HUDEP-2 (cell line): ENCODE data around the gene RAB27B.
"Not testable (repeated sequence)": the region's sequence is repeated elsewhere in the genome, so short reads cannot be mapped to it uniquely, and the experiment has no call there.

Experiments used
- DNase-seq, 76 experiments: peaks; one replicate each; lab custom pipeline; 2025; ENCODE audit not compliant: unreplicated experiment in 76 of 76; lab: John Stamatoyannopoulos, UW

The RAB27B gene, protein sequence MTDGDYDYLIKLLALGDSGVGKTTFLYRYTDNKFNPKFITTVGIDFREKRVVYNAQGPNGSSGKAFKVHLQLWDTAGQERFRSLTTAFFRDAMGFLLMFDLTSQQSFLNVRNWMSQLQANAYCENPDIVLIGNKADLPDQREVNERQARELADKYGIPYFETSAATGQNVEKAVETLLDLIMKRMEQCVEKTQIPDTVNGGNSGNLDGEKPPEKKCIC

DNA sequence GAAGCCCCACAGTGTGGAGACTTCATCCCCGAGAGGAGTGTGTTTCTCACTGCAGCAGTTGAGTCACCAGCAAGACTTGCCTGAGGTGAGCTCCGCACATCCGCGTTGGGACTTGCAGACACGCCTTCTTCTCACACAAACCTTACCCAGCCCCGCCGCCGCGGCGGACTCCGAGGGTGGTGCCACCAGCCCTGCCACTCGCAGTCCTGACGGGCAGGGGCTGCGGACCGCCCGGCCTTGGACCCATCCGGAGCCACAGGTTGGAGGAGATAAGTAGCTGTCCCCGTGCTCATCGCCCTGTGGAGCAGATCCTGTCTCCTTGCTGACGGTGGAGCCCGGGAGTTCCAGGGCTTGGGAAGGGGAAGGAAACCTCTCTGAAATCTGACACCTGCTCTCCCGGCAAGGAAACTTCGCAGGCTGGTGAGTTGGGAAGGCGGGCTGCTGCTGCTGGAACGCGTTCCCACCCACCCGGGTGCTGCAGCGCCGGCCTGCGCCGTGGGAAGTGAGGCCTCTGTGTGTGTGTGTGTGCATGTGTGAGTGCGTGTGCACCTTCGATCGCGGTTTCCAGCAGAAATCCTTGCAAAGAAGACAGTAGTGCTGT, at the start of gene RAB27B:
TSS of gene RAB27B (plus strand) at position 197 of the 601 bp plus-strand sequence. CDS start 49,109 bp downstream, outside the sequence.
- DNase-seq, result peak in 47 of 76 experiments; percentile 1 to 72 (median 29)

DNA sequence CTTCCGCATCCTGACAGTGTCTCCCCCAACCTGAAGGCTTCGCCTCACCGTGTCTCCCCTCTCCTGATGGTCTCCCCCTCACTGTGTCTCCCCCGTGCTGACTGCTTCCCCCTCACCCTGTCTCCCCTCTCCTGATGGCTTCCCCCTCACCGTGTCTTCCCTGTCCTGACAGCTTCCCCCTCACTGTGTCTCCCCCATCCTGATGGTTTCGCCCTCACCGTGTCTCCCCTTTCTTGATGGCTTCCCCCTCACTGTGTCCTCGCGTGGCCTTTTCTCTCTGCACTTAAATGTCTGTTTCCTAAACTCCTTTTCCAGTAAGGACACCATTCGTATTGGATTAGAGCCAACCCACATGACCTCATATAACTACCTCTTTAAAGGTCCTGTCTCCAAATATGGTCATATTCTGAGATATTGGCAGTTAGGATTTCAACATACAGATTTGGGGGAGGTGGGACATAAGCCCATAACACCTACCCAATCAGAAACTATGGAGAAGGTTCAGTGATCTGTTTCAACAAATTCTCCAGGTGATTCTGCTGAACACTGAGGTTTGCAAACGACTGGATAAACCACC, 47.9 kb upstream of the RAB27B start:
- no peak for DNase-seq

DNA sequence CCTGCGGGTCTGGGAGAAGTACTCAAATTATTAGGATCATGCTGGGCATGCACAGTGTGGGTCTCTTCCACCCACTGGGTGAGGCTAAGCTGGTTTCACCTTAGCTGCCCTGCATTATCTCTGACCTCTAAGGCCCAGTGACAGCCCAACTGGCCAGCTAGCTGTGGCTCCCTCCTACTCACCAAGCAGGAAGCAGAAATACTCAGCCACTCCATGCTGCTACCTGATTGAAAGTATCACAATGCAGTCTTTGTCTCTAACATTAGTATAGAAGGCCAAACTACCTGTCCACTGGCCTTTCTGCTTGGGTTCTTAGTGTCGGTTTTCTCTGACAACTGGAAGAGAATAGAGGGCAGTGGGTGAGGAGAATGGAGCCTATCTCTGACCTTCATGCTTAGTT, 47.3 kb upstream of the RAB27B start:
- no peak for DNase-seq

DNA sequence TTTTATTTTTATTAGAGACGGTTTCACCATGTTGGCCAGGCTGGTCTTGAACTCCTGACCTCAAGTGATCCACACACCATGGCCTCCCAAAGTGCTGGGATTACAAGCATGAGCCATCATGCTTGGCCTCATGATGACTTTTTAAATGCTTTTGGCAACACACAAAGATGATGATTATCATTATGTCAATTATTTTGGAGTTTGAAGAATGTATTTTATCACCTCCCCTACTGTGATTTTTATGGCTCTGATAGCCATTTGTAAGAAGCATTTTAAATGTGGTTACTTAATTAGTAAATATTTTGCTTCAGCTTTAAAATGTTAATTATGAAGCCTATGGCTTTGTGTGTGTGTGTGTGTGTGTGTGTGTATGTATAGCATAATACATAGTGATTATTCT, 45.1 kb upstream of the RAB27B start:
- no peak for DNase-seq

DNA sequence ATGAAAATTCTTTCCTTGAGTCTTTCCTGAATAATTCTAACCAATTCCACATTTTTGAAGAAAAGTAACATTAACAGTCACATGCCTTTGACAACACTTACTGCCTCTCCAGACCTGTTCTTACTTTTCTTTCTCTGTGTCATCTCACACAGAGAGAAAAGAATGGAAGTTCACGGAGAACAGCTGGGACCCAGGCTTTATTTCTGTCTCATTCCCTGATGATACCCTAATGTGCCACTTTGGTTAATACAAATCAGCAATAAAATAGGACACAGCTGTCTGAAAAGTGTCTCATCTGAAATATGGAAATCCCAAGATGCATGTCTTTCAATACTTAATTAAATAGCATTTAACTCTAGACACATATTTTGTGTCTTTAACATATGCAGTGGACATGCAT, 42.1 kb upstream of the RAB27B start:
- DNase-seq, result no peak

DNA sequence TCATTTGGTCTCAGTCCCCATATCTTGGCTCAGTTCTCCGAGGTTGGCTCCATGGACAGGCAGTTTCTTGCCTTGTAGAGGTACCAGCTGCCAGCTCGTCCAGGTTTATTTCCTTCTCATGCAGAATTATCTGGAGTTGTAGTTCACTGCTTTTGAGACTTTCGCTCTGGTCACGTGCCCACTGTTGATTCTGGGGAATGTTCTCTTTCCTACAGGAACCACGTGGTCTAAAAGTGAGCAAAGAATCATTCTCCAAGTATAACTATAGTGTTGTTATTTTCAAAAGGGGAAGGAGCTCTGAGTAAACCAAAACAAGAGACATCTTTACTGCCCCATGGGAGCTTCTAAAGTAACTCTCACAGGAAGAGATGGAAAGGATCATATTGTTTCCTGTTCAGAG, 41.2 kb upstream of the RAB27B start:
- no peak for DNase-seq

DNA sequence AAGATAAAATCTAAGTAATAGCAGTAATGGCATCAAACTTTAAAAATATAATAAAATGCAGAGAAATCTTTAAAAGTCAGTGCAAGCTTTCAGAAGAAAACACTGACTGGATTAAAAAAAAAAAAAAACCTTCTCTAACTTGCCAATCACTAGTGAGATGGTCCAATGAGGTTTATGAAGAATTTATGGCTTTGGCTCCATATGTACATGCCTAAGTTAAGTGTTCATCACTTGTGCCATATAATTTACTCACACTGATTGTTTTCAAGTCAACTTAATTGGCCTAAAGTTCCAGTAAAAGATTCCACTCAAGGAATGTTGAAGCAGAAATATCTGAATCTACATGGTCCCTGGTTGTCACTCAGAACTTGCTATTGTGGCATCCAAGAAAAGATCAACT, 40.7 kb upstream of the RAB27B start:
- DNase-seq, result no peak

DNA sequence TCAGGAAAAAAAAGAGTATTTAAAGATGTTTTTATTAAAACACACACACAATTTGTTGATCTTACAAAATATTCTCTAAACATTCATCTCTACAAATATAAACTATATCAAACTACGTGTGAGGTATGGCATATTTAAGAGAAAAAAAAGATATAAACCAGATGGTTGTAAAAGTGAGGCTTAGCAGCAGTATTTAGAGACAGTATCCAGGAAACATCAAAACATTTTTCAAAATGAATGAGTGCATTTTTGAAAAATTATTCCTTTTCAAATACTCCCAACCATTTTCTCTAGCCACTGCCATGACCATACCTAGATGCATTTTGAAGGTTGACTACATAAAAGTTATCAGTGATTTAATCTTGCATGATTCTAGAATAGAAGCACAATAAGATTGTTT, 38.2 kb upstream of the RAB27B start:
- no peak for DNase-seq

DNA sequence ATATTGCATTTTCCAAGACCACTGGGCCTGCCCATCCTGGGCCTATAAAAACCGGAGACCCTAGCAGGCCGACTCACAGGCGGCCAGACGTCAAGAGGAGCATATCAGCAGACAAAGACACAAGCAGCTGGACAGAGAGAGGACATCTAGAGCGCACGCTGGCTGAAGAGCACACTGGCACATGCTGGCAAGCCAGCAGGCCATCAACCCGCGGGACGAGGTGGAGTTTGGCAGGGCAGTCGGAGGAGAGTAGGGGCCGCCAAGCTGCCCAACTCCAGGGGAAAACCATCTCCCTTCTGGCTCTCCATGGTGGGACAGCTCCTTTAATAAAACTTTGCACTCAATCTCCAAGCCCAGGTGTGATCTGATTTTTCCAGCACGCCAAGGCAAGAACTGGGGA, 36.6 kb upstream of the RAB27B start:
- DNase-seq, result no peak

DNA sequence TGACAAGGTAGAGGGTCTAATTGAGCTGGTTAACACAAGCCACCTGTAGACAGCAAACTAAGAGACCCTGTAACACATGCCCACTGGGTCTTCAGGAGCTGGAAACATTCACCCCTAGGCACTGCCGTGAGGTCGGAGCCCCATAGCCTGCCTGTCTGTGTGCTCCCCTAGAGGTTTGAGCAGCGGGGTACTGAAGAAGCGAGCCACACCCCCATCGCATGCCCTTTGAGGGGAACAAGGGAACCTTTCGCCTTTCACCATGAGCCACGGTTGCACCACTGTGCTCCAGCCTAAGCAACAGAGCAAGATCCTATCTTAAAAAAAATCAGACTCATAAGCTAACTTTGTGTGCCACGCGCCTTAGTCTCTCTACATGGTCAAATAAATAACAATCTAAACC, 36.2 kb upstream of the RAB27B start:
- no peak for DNase-seq

DNA sequence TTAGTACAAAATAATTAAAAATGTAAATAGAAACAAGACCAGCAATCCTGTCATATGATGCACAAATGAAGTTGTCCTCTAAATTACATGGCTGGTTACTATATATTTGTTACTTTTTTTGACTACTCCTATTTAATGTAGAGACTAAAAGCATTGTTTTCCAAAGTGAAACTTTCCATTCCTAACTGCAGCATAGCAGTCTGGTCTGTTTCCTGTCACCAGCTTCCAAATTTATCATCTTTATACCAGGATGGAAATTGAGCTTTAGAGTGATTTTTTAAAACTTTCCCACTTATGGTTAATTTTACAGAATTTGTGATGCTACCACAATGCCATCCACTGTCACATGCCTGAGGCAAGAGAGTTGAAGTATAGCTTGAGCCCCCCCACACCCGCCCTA, 33.5 kb upstream of the RAB27B start:
- no peak for DNase-seq

DNA sequence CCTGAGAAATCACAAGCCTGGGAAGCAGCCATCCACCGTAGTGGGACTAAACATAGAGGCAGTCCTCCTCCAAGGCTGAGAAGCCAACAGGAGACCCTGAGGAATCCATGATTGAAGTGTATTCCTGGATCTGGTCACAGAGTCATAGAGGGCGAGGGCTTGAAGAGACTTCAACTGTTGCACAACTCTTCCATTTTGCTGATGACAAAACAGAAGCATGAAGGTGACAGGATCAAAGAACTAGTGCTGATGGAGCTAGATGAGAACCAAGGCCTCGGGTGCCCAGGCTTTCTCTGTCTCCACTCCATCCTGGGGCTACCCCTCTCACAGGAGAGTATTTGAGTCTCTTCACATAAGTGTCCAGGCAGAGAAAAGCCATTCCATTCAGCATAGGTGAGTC, 30.1 kb upstream of the RAB27B start:
- no peak for DNase-seq

DNA sequence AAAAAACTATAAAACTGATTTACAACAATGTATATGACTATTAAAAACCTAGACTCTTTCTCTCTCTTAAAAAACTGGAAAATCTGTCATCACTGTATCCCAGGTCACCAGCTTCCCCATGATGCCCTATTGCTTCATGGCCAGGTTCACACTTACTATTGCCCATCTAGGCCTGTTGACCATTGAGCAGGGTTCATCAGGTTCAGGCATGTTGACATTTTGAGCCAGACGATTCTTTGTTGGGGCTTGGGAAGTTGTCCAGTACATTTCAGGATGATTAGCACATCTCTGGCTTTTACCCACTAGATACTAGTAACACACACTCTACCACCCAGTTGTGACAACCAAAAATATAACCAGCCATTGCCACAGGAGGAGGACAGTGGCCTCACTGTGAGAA, 26.9 kb upstream of the RAB27B start:
- DNase-seq, result no peak

DNA sequence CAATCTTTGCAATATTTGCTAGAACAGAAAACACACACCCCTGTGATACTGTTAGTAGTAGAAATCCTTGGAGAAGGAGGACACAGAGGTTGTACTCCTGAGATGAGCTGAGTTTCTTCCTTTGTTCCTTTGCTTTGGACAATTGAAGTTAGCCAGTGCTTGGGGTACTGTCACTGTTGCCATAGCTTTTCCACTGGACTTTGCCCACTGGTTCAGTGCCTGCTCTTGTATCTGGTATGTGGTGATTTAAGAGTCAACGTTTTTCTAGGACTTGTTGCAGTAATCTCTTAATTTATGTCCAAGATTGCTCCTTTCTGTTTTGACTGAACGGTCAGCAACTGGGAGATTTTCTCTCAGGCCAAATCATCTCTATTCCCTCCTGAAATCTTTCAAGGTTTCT, 26.1 kb upstream of the RAB27B start:
- no peak for DNase-seq

DNA sequence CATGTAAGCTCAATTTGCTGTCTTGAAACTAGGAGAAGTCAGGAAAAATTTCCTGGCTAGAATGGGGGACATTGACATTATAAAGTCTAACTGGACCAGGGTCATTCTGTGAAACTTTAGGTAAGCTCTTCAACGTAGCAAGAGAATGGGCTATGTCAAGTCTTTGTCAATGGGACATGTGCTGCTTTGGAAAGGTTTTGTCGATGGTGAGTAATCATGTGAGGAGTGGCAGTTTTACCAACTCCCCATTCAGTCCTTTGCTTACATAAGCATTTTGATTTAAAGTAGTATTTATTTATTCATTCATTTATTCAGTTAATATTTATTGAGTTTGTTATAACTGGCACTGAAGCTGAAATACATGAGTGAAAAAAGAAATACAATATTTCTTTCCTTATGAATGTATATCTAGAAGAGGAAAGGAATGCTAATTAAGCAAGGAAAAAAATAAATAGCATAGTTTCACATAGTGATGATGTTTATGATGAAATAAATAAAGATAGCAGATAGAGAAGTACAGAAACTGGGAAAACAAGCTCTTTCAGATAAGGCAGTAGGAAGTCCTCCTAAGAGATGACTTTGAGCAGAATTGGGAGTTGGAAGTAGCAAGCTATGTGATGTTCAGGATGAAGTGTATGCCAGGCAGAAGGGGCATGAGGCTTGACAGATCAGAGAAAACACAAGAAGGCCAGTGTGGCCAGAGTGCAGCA, 25.4 kb upstream of the RAB27B start:
- DNase-seq, result no peak

DNA sequence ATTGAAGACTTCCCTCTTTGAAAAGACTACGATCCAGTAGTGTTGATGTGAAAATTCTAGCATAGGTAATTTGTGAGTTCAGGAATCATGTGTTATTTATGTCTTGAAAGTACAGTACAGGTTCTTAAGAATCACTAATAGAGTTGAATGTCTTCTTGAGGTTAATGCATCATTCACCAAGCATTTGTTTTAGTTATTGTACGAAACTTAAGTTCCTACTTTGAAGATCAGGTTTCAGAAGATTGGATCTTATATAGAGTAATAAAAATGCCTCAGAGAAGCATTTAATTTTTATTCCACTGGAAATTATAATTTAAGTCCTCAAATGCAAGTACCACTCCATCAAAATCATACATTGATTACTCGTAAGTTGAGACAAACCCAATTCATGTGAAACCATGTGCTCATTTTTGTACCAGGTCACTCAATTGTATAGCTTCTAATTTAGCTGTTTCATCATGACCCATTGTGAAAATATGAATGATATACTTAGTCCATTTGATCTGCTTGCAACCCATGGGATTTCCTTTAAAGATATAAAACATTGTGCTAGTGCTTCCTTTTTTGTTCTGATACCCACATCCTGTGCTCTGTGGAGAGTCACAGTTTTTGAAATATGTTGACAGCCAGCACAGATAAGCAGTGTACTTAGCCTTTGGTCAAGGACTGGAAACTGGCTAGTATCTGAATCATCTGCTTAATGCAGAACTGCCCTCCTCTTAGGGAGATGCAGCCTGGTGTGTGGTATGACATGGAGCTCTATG, 22.5 kb upstream of the RAB27B start:
- peak in 26 of 76 experiments; percentile 4 to 86 (median 58) for DNase-seq

DNA sequence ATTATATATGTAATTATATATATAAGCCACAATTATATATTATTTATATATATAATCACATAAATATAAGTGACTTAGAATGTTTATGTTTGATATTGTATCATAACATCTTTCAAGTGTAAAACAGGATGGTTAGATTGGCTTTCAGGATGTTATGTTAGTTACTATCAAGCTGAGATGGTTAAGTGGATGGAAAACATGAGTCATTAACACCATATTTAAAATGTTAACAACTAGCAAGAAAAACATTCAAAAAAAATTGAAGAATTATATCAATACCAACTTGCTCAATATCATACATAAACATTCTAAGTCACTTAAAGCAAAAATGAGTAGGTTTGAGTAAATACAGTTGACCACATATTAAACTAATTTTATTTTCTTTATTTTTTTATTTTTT, 21.8 kb upstream of the RAB27B start:
- DNase-seq, result peak in 1 of 76 experiments; percentile 26

DNA sequence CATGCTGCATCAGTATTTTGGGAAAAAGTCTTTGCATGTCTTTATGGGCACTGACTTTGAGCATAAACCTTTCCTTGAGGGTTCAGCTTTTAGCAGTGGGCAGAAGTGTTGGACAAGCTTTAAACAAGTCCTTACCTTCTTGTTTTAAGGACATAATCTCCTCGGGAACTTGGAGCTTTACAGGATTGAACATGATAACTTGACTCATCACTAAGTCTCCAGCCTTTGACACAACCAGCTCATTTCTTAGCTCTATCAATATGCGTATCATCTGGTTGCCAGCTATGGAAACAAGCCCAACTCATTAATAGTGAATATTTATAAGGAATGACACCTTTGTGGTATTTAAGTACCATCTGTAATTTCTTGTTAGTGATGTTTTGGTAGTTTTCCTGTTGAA, 21.0 kb upstream of the RAB27B start:
- no peak for DNase-seq

DNA sequence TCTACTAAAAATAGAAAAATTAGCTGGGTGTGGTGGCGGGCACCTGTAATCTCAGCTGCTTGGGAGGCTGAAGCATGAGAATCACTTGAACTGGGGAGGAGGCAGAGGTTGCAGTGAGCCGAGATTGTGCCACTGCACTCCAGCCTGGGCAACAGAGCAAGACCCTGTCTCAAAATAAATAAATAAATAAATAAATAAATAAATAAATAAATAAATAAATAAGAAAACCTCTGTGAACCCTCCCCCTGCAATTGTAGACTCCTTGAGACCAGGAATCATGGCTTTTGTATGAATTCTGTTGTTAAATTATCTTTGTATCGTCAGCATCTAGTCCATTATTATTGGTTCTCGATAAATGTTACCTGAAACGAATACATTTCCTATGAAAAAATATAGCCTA, 17.6 kb upstream of the RAB27B start:
- DNase-seq, result not testable (repeated sequence)

DNA sequence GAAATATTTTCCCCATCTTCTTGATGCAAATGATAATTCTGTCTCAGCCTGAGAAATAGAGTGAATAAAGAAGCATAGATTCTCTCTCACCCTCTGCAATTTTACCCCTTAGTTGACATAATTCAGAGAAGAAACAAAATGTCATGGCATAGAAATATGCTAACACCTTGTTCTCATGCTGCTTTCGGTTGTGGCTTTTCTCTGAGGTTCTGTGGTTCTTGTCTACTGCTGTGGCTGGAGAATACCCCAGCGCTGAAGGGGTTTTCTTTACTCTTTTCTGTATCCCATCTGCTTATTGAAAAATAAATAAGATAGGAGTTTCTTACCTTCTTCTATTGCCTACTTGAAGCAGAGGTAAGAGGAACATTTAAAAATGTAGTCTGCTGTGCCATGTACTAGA, 15.4 kb upstream of the RAB27B start:
- no peak for DNase-seq

DNA sequence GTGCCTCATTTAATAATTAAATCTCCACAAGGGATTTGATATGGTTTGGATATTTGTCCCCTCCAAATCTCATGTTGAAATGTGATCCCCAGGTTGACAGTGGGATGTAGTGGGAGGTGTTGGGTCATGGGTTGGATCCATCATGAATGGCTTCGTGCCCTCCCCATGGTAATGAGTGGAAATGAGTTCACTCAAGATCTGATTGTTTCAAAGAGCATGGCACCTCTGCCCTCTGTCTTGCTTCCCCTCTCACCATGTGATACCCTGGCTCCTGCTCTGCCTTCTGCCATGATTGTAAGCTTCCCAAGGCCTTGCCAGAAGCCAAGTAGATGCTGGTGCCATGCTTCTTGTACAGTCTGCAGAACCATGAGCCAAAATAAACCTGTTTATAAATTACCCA, 15.0 kb upstream of the RAB27B start:
- no peak for DNase-seq
